HG03469 (cell line): ENCODE results near the gene GALNT5.

Source experiments
- ATAC-seq: cut with Tn5 transposase; IDR thresholded peaks from one replicate; pipeline ENCODE4 v1.9.1; 2021; ENCODE audit warnings: mild to moderate bottlenecking, moderate library complexity, moderate number of reproducible peaks; ENCODE audit not compliant: unreplicated experiment

GALNT5 gene

DNA sequence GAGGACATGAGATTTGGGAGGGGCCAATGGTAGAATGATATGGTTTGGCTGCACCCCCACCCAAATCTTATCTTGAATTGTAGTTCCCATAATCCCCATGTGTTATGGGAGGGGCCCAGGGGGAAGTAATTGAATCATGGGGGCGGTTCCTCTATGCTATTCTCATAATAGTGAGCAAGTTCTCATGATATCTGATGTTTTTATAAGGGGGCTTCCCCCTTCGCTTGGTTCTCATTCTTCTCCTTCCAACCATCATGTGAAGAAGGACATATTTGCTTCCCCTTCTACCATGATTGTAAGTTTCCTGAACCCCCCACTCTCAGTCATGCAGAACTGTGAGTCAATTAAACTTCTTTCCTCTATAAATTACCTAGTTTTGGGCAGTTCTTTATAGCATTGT, 105.1 kb downstream of the GALNT5 start:
- no peak for ATAC-seq

DNA sequence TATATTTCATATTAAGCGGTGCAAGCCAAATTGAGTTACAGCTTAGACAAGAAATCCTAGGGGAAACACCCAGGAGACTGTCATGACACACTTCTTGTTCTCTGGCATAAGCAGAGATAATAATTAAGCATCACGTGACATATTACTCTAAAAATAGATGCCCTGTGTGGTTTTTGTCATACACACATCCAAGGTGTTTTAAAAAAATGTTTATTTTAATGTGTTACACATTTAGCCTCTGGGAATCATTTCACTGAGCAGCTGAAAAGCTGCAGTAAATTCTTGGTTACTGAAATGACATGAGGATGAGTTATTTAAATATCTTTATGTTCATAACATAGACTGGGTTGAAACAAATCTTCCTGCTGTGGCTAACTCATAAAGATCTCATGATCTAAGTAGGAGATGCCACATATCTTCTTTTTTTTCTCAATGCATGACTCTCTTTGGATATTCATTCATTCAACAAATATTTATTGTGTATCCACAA, 106.2 kb downstream of the GALNT5 start:
- peak; percentile 49 for ATAC-seq
